H1 (cell line): ENCODE results near the gene CYP2W1. TPM values are rescaled to one million over a fixed set of nuclear protein-coding genes. Genes with fewer than 3 reads are reported as not detected.
A peak's percentile ranks its signal among the peaks of the same experiment; 100 is the strongest.

ENCODE experiments used
- CTCF ChIA-PET: fragments of 300-600 bp; sonication (Branson Sonifier 250); formaldehyde crosslinking; loops from one replicate; lab custom pipeline; 2021; ENCODE audit not compliant: partially characterized antibody; lab: Charles Lee
- POLR2A ChIA-PET: fragments of 300-600 bp; sonication (Branson Sonifier 250); formaldehyde crosslinking; loops from one replicate; lab custom pipeline; 2021; ENCODE audit warnings: inconsistent platforms; ENCODE audit not compliant: partially characterized antibody; lab: Charles Lee
- DNase-seq, 2 experiments: peaks; one replicate each; pipeline versions ENCODE4 v3.0.0 to v3.0.0-alpha.2; 2010 to 2022; ENCODE audit warnings: low spot score in 2 of 2, low read depth in 1 of 2, mixed read lengths in 1 of 2
- FAIRE-seq: peaks from 2 replicates; lab custom pipeline; 2011; peaks lifted over from hg19 to GRCh38; lab: Jason Lieb, UNC
- H2AFZ ChIP-seq: 2 replicates; pipeline ENCODE4 v1.8.1; 2012; ENCODE audit warnings: low read length, inconsistent platforms
- H2AK5ac ChIP-seq: 2 replicates; pipeline ENCODE4 v1.6.1; 2013; ENCODE audit warnings: low read depth, low read length
- H2BK120ac ChIP-seq: replicated peaks from 2 replicates; pipeline ENCODE3; 2013; ENCODE audit warnings: low read depth, low read length, inconsistent platforms
- H2BK12ac ChIP-seq: 2 replicates; pipeline ENCODE4 v1.6.1; 2013; ENCODE audit warnings: low read depth, low read length
- H2BK15ac ChIP-seq: 2 replicates; pipeline ENCODE4 v1.6.1; 2013; ENCODE audit warnings: low read length
- H2BK20ac ChIP-seq: 2 replicates; pipeline ENCODE4 v1.6.1; 2013; ENCODE audit warnings: low read length
- H2BK5ac ChIP-seq: 2 replicates; pipeline ENCODE4 v1.6.1; 2013; ENCODE audit warnings: low read depth, low read length
- H3K14ac ChIP-seq: 2 replicates; pipeline ENCODE4 v1.6.1; 2013; ENCODE audit warnings: inconsistent platforms; ENCODE audit not compliant: insufficient read length
- H3K18ac ChIP-seq: 2 replicates; pipeline ENCODE4 v1.6.1; 2013; ENCODE audit warnings: low read length; ENCODE audit errors: extremely low read depth
- H3K23ac ChIP-seq: 2 replicates; pipeline ENCODE4 v1.6.1; 2013; ENCODE audit warnings: inconsistent platforms; ENCODE audit not compliant: insufficient read length
- H3K23me2 ChIP-seq: 2 replicates; pipeline ENCODE4 v1.6.1; 2013; ENCODE audit warnings: low read depth, low read length
- H3K27ac ChIP-seq: 2 replicates; pipeline ENCODE4 v1.6.1; 2011; ENCODE audit warnings: low read depth, low read length, inconsistent platforms
- H3K27me3 ChIP-seq, 4 experiments: replicated peaks in 1 of 4; 1 replicate in 1 of 4; 2 replicates in 3 of 4; pipeline versions ENCODE4 v1.6.1 to v1.8.1; 2011 to 2013; ENCODE audit warnings: low read length in 3 of 4, mild to moderate bottlenecking in 3 of 4, inconsistent platforms in 2 of 4, mixed read lengths in 2 of 4, moderate library complexity in 1 of 4; ENCODE audit not compliant: control insufficient read depth in 3 of 4, insufficient read depth in 3 of 4; ENCODE audit errors: extremely low read depth in 1 of 4
- H3K36me3 ChIP-seq, 4 experiments: 2 replicates each; pipeline versions ENCODE4 v1.6.1 to v1.8.1; 2011 to 2013; ENCODE audit warnings: mild to moderate bottlenecking in 4 of 4, low read length in 3 of 4, moderate library complexity in 2 of 4, control low read depth in 1 of 4, inconsistent platforms in 1 of 4; ENCODE audit not compliant: insufficient read depth in 4 of 4, control insufficient read depth in 2 of 4
- H3K4ac ChIP-seq: replicated peaks from 2 replicates; pipeline ENCODE3; 2013; ENCODE audit warnings: low read length, low read depth, mixed read lengths, inconsistent platforms; ENCODE audit not compliant: insufficient read length
- H3K4me1 ChIP-seq, 4 experiments: replicated peaks in 1 of 4; 1 replicate in 1 of 4; 2 replicates in 3 of 4; pipeline versions ENCODE4 v1.6.1 to v1.8.1; 2011 to 2013; ENCODE audit warnings: low read length in 3 of 4, inconsistent platforms in 2 of 4, mixed read lengths in 1 of 4; ENCODE audit not compliant: insufficient read depth in 4 of 4, control insufficient read depth in 3 of 4
- H3K4me2 ChIP-seq, 2 experiments: 2 replicates each; pipeline versions ENCODE4 v1.6.1 to v1.8.1; 2011 to 2013; ENCODE audit warnings: low read depth in 2 of 2, low read length in 2 of 2, control low read depth in 1 of 2, inconsistent platforms in 1 of 2, mild to moderate bottlenecking in 1 of 2; ENCODE audit not compliant: insufficient read depth in 1 of 2
- H3K4me3 ChIP-seq, 4 experiments: fragments of 200-600, 300-600 bp in 1 of 4; sonication (generic), shearing (Covaris generic), sonication (Bioruptor Twin) in 1 of 4; 2 replicates each; pipeline versions ENCODE4 v1.5.1 to v1.8.1; 2011 to 2016; ENCODE audit warnings: low read length in 4 of 4, low read depth in 3 of 4, control low read depth in 2 of 4, inconsistent platforms in 2 of 4, mild to moderate bottlenecking in 2 of 4, mixed read lengths in 1 of 4, moderate library complexity in 1 of 4; ENCODE audit not compliant: insufficient read depth in 2 of 4; ENCODE audit errors: extremely low read depth in 1 of 4
- H3K56ac ChIP-seq: replicated peaks from 2 replicates; pipeline ENCODE3; 2013; ENCODE audit warnings: low read depth, mild to moderate bottlenecking, mixed read lengths, low read length, inconsistent platforms; ENCODE audit not compliant: insufficient read length
- H3K79me1 ChIP-seq: 2 replicates; pipeline ENCODE4 v1.6.1; 2013; ENCODE audit warnings: low read depth, low read length, control low read depth
- H3K79me2 ChIP-seq, 2 experiments: 2 replicates each; pipeline versions ENCODE4 v1.6.1 to v1.8.1; 2012 to 2013; ENCODE audit warnings: low read length in 2 of 2, mild to moderate bottlenecking in 2 of 2, inconsistent platforms in 1 of 2; ENCODE audit not compliant: insufficient read depth in 2 of 2, control insufficient read depth in 1 of 2
- H3K9ac ChIP-seq, 4 experiments: replicated peaks in 1 of 4; 1 replicate in 1 of 4; 2 replicates in 3 of 4; pipeline versions ENCODE4 v1.6.1 to v1.8.1; 2011 to 2013; ENCODE audit warnings: low read depth in 3 of 4, low read length in 3 of 4, control low read depth in 2 of 4, mild to moderate bottlenecking in 2 of 4, moderate library complexity in 2 of 4, inconsistent platforms in 1 of 4; ENCODE audit errors: extremely low read depth in 1 of 4
- H3K9me3 ChIP-seq, 2 experiments: 2 replicates each; pipeline versions ENCODE4 v1.6.1 to v1.8.1; 2012 to 2013; ENCODE audit warnings: mild to moderate bottlenecking in 2 of 2, moderate library complexity in 2 of 2, control low read depth in 1 of 2, inconsistent platforms in 1 of 2, low read depth in 1 of 2, low read length in 1 of 2, mixed read lengths in 1 of 2; ENCODE audit not compliant: insufficient read depth in 2 of 2
- H4K20me1 ChIP-seq, 2 experiments: replicated peaks in 1 of 2; 2 replicates each; pipeline versions ENCODE3 to v1.8.1; 2011 to 2013; ENCODE audit warnings: inconsistent platforms in 2 of 2, low read length in 2 of 2, mild to moderate bottlenecking in 1 of 2; ENCODE audit not compliant: insufficient read depth in 2 of 2, control insufficient read depth in 1 of 2
- H4K5ac ChIP-seq: 2 replicates; pipeline ENCODE4 v1.6.1; 2013; ENCODE audit warnings: low read length, low read depth, mixed read lengths, inconsistent platforms; ENCODE audit not compliant: insufficient read length
- H4K8ac ChIP-seq: 2 replicates; pipeline ENCODE4 v1.8.0; 2013; ENCODE audit warnings: mild to moderate bottlenecking, moderate library complexity, low read length, inconsistent platforms; ENCODE audit not compliant: insufficient read depth; ENCODE audit errors: extremely low read depth
- H4K91ac ChIP-seq: replicated peaks from 2 replicates; pipeline ENCODE3; 2013; ENCODE audit warnings: low read length, mixed read lengths, inconsistent platforms; ENCODE audit not compliant: insufficient read length
- EZH2 ChIP-seq: fragments of 200-600 bp; sonication (generic); IDR thresholded peaks from 2 replicates; pipeline ENCODE4 v1.7.1; 2012; ENCODE audit warnings: low read depth, mild to moderate bottlenecking, moderate library complexity, low read length, inconsistent platforms; ENCODE audit not compliant: severe bottlenecking
- WGBS, 2 experiments: shearing (Covaris generic) in 1 of 2; methylation state at CpG; one replicate each; pipeline versions ENCODE4 v1.1.6 to v1.1.7; 2013 to 2015; ENCODE audit warnings: low lambda C conversion rate in 2 of 2, mixed read lengths in 2 of 2, inconsistent platforms in 1 of 2, low coverage in 1 of 2, missing lambda C conversion rate in 1 of 2; ENCODE audit not compliant: insufficient replicate concordance in 2 of 2, insufficient coverage in 1 of 2, insufficient read length in 1 of 2; ENCODE audit errors: extremely low coverage in 1 of 2, missing lambda C conversion rate in 1 of 2; 5-methylcytosine and 5-hydroxymethylcytosine counted together
- polyA plus RNA-seq, 7 experiments: library from polyadenylated mRNA; depleted of rRNA in 3 of 7; stranded (reverse) in 5 of 7; unstranded in 2 of 7; fragments of >200 nt in 5 of 7; fragments of 200-250 nt in 2 of 7; gene quantifications; 1 replicate in 5 of 7; 2 replicates in 1 of 7; 4 replicates in 1 of 7; pipeline versions ENCODE4 v1.2.1 to v1.2.3, GENCODE V29; 2011 to 2013; ENCODE audit warnings: missing spikeins in 2 of 7, mixed read lengths in 2 of 7
- total RNA-seq: library from RNA; stranded (reverse); fragmentation: NEBNext Ultra II Directional; extraction: Animal tissue kit (Norgen Biotek cat#: 25700); gene quantifications from 2 replicates; pipeline ENCODE4 v1.2.1, GENCODE V29; 2021

Gene CYP2W1
- total and polyA plus RNA-seq, 2 of the 8 experiments (the other 6 are each of a cell fraction or from before 2014, with no cell fraction given): not detected

DNA sequence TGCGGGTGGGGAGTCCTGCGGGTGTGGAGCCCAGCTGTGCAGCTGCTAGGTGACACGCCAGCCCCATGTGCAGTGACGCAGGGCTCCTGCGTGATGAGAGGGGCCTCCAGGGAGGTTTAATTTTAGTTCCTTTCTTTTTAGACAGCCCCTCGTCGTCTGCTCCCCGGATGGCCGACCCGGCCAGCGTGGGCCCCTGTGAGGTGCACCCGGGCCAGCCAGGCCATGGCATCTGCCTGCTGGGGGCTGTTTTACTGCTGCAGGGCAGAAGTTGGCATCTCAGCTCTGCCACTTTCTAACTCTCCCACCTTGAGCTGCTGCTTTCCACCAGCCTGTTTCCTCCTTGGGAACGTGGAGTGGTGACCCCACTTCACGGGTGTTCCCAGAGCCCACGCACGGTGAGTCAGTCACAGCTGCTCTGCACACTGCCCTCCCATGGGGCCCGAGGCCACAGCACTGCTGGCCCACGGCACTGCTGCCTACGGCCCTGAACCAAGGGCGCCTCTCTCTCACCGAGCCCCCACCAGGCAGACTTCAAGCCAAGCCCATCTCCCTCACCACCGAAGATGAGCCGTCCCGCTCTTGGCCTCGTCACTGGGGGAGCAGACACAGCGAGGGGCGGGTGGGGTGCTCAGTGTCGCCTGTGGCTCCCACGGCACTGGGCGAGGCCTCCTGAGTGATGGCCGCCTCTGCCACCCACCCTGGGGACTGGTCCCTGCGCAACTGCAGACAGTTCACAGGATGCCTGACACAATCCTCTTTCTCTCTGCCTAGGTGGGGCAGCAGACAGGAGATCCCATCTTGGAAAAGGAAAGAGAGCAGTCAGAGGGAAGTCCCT lies 21.3 kb downstream of the CYP2W1 start:
- Histone ChIP-seq H3K79me1 (peaks cover 4% of the 10 kb centered on the region), H3K4me2 (no peak overlapping the region), H3K9me3 (no peaks in the 10 kb centered on the region; a peak in 1 of 4 replicates), H3K4ac (no peak overlapping the region), H2AFZ (no peak overlapping the region), H3K36me3 (peaks cover 0 to 5% (median 0%) of the 10 kb centered on the region in 4 experiments; a peak in 2 of 8 replicates), H2BK5ac (no peak overlapping the region), H3K27ac (no peak overlapping the region), H3K23ac (no peak overlapping the region), H2BK15ac (no peak overlapping the region), H3K56ac (no peak overlapping the region), H3K79me2 (no peaks in the 10 kb centered on the region; a peak in 1 of 4 replicates), H4K20me1 (peaks cover 0 to 8% of the 10 kb centered on the region in 2 experiments), H2BK120ac (no peak overlapping the region), H4K5ac (no peak overlapping the region), H3K14ac (no peak overlapping the region), H3K23me2 (no peaks in the 10 kb centered on the region), H2BK20ac (no peak overlapping the region)
- POLR2A ChIA-PET: no interaction called here
- FAIRE-seq (no peak), DNase-seq (no peak)
- WGBS, 2 experiments: 91% methylated on average over 30 of the region's 32 CpGs; no CpG with 5 or more reads in 1 of the 2 experiments
- no peak for TF ChIP-seq EZH2
- TF ChIP-seq, all 59 proteins: peak for 0
- H3K4me1 ChIP-seq: peaks cover 0 to 3% (median 2%) of the 10 kb centered on the region in 4 experiments; a peak in 2 of 7 replicates
- no peak overlapping the region for H4K91ac ChIP-seq
- no peak overlapping the region for H2AK5ac ChIP-seq
- H3K18ac ChIP-seq: no peak overlapping the region
- 0 out of 2 replicates have a peak overlapping the region, but pooled peaks have one; percentile 9 for H2BK12ac ChIP-seq
- no peak overlapping the region for H3K9ac ChIP-seq
- H3K27me3 ChIP-seq: no peaks in the 10 kb centered on the region
- no peak overlapping the region; the same call in 1 of the 2 replicates for H4K8ac ChIP-seq
- H3K4me3 ChIP-seq: no peak overlapping the region
- CTCF ChIA-PET: interaction anchor here (2.3 to 4.7 kb wide), 2 partner anchors 10 to 61 kb away, joined by 9 to 36 read pairs; no protein-coding TSS in a partner anchor
